GM19240 (cell line): ENCODE data around the gene NCOA4.
"Not testable (repeated sequence)": the region's sequence is repeated elsewhere in the genome, so short reads cannot be mapped to it uniquely, and the experiment has no call there.

Experiments used
- DNase-seq: peaks from one replicate; pipeline ENCODE4 v3.0.0; 2011; ENCODE audit warnings: low spot score; ENCODE audit not compliant: insufficient read length

The NCOA4 gene

GRCh38 chr10:46020344-46020657 lies 10.1 kb downstream of the NCOA4 start:
- DNase-seq: no peak

GRCh38 chr10:46019569-46020343 lies 10.7 kb downstream of the NCOA4 start:
- DNase-seq: no peak

DNA sequence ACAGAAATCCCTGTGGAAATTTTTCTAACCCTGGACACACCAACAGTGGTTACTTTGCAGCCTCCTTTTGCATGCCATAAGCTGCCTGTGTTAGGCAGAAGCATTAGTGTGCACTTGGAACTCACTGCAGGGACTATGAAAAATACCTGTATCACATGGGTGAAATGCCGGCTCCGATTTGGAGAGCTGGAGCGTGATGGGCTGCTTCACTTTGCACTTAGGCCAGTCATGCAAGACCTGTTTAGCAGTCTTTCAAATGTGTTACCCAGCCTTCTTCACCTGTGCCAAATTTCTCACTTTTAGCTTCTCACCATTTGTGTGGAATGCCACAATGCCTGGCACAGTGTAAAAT lies 11.3 kb downstream of the NCOA4 start:
- DNase-seq: no peak

DNA sequence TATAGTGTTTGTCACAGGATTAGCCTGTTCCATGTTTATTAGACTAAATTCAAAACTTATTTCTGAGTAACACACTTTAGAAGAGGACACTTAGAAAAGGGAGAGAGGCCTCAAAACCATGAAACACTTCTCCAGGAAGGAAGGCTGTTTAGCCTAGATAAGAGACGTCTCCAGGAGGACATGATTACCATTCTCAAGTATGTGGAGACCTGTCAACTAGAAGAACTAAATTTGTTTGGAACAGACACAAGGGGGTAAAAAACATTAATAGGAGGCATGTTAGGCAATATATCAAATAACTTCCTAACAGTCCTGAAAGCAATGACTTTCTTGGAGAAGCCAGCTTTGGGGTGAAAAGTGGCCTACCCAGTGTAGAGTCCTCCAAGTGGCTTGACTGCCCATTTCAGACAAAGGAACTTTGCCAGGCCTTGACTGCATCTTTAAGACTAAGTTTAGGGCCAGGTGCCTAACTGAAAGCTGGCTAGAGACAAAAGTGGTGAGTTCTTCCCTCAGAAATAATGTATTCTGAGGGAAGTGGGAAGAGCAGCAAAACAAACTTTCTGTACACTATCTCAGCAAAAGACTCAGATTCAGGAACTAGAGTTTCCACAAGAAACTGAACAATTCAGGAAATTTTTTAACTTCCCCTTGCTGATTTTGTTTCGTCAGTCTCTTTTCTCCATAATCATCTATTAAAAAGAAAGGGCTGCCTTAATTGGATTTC lies 11.8 kb downstream of the NCOA4 start:
- no peak for DNase-seq

DNA sequence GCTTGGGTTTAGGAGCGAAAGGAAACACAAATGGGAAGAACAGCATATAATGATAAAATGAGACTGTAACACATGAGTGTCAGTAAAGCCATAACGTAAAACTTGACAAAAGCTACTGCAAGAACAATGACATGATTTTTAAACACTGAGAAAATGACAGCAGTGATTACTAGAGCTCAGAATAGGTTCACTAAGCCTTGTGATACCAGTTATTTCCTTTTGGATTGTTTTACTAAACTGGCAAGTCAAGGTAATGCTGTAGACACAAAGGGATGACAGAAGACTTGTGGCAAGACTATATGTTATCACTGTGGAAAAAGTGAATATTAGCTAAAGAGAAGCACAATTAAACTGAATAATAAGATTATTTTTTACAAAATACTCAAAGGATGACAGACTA lies 12.7 kb downstream of the NCOA4 start:
- DNase-seq: no peak

DNA sequence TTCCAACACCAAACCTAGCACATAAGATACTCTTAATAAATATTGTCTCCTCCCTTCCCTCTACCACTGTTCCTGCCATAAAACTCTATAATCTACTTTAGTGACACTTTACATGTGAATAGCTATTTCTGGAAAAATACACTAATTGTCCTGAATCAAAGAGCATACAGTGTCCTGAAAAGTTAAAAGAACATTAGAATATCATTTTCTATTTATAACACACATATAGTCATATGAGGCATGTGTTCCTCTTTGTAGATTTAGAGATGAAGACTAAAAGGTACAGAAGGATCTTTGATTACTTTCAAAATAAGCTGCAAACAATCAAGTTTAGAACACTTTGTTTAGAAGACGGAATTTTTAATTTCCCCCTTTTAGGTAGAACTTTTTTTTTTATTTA lies 13.6 kb downstream of the NCOA4 start:
- DNase-seq: no peak

DNA sequence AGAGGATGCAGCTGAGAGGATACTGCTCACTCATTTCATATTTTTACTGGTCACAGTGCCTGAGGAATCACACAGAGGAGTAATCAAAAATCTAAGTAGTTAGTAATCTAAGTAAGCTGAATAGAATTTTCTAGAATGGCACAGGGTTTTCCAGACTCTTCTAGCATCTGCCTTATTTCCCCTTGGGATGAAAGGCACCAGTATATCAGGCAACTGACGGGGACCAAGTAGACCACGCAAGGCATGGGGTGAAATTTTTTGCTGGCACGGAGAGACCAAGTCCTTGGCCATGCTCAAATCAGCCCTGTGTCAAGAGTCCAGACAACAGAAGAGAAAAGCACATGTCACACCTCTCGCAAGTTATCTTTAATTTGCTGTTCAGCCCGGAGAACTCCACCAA lies 14.2 kb downstream of the NCOA4 start:
- no peak for DNase-seq

GRCh38 chr10:46014683-46015405 lies 15.6 kb downstream of the NCOA4 start:
- no peak for DNase-seq

GRCh38 chr10:46014206-46014605 lies 16.2 kb downstream of the NCOA4 start:
- DNase-seq: no peak

GRCh38 chr10:46012746-46013145 lies 17.7 kb downstream of the NCOA4 start:
- no peak for DNase-seq

DNA sequence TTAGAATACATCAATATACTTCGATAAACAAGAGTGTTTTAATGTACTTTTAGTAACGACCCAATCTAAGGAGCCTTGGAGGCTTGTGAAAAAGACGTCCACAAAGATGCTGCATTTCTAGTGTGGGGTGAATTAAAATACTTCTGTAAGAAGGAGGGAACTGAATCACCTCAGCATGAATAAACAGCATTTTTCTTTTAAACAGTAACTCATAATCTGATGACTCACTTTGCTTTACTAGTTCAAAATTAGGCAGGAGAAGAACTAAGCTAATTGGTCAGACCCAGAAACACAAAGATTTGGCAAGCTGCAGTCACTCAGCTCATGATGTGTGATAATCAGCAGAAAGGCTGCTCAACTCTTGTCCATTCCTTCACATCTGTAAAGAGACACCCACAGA lies 24.2 kb downstream of the NCOA4 start:
- DNase-seq: no peak

- no peak for DNase-seq
Measured at GRCh38 chr10:46005383-46005782, 25.0 kb downstream of the NCOA4 start.

DNA sequence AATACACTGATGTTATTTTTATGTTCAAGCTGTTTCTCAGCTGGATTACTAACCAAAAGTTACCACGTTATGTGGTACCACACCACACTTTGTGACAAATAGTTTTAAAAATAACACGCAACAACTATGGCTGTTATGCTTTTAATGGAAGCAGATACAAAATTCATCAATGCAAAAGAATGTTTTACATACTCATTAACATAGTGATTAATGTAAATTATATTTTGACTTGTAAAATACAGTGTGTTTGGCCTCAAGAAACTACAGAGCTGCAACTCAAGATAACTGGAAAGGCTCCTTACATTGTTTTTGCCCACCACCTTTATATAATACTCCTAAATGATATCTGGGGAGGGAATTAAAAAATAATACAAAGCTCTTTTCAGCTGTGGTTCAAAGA lies 25.5 kb downstream of the NCOA4 start:
- DNase-seq: no peak

- DNase-seq: no peak
Measured at GRCh38 chr10:46002916-46003693, 27.3 kb downstream of the NCOA4 start.

DNA sequence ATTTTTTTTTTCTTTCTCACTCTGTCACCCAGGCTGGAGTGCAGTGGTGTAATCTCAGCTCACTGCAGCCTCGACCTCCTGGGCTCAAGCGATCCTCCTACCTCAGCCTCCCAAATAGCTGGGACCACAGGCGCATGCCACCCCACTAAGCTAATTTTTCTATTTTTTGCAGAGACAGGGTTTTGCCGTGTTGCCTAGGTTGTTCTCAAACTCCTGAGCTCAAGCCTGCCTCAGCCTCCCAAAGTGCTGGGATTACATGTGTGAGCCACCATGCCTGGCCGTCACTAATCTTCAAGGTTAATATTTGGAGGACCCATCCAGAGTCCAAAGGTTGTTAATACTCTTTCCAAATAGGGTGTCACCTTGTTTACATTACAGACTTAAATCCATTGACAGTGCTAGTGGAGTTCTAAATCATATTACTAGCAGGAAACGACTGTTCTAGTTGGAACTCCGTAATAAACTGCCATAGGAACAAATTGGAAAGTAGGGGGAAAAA lies 28.2 kb downstream of the NCOA4 start:
- DNase-seq: not testable (repeated sequence)

DNA sequence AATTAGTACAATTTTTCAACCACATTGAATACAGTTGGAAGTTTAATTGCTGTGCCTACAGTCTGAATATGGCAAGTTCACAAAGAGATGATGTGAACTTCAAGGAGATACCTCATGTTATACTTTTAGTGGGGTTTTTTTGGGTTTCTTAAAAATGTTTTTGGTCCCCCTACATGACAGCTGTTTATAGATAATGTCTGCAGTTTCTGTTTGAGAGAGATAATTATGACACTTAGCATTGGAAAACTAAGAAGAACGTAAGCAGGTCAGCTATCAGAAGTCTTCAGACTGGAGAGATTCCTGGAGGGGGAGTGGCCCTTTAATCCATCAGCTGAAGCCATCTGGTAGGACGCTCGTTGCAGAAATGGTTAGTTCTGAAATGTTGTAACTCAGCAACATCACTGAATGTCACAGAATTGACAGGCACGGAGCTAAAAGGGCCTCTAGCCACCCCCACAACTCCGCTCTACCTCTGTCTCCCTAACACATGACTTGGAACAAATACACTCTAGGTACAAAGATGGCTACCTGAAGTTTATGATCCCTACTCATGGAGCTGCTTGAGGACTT lies 29.2 kb downstream of the NCOA4 start:
- DNase-seq: no peak

DNA sequence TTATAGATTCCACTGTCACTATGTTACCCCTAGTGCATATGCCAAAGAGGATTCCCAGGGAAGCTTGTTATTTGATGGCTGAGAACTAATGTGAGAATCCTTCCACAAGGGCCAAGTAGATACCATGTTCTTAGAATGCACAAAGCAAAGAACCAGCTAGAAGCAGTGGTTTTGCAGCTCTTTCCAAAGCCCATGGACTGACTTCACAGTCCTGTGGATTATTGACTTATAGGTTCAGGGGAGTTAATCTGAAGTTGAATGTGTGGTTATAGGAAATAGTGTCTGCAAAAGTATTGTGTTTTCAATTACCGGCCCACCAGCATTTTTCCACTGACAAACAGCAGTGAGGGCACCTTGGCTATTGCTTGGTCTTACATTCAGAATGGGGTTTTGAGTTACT lies 29.9 kb downstream of the NCOA4 start:
- no peak for DNase-seq

- not testable (repeated sequence) for DNase-seq
Measured at GRCh38 chr10:45999955-46000354, 30.5 kb downstream of the NCOA4 start.

GRCh38 chr10:45997994-45998763 lies 32.2 kb downstream of the NCOA4 start:
- DNase-seq: no peak

DNA sequence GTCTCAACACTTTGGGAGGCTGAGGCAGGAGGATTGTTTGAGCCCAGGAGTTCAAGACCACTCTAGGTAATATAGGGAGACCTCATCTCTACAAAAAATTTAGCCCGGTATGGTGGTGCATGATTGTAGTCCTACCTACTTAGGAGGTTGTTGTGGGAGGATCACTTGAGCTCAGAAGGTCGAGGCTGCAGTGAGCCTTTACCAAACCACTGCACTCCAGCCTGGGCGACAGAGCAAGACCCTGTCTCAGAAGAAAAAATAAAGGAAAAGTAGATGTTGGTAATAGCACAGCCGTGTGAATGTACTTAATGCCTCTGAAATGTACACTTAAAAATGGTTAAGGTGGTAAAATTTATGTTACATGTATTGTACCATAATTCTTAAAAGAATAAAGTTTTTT lies 32.9 kb downstream of the NCOA4 start:
- no peak for DNase-seq

GRCh38 chr10:45985590-45985989 lies 44.8 kb downstream of the NCOA4 start:
- DNase-seq: not testable (repeated sequence)
